Mammary epithelial cell (primary cell): ENCODE results near the gene SLC25A45.

ENCODE experiments used
- CTCF ChIP-seq, 2 donors: IDR thresholded peaks in 1 of 2; conservative IDR thresholded peaks in 1 of 2; 2 replicates each; pipeline ENCODE4 v1.5.1; 2011 to 2012; ENCODE audit warnings: inconsistent platforms in 2 of 2, low read length in 2 of 2, mild to moderate bottlenecking in 2 of 2, control low read depth in 1 of 2, low read depth in 1 of 2; ENCODE audit not compliant: insufficient read depth in 1 of 2; ENCODE audit errors: extremely low read depth in 1 of 2
- EZH2 ChIP-seq: IDR thresholded peaks from 2 replicates; pipeline ENCODE4 v1.6.1; 2012; ENCODE audit warnings: low read length, inconsistent platforms, borderline replicate concordance

DNA sequence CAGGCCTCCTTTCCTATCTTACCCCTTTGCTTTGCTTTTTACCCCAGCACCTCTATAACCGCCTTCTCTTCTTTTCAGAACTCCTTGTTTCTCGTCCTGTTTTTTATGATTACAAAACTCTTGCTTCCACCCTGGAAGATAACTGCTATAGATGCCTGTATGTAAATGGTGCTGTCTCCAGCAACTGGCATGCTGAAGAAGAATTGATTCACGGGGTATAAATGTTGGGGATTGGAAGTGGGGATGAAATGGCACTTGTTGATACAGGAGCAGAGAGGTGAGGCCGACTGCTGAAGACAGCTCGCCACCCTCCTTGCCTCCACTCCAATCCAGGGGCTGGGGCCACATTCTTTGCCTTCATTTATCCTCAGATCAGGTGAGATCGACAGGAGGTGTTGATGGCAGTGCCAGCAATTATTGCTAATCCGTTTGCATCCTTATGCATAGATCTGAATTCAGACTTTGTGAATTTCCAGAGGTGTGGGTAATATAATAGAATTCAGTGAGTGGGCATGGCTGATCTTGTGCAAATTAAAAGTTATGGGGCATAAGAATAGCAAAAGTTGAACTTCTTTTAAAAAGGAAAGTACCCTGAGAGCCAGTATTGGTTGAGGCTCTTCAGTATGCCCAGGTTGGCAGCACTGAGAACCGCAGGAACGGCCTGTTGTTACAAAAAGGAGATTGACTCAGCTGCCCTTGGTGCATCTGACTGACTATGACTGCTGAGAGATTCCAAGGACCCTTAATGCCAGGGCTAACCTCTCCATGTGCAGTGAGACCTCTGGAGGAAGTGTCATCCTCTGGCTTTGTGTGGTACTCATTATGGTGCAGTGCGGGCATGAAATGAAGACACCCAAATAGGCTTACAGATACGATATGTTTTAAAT is 45.5 kb upstream of the SLC25A45 start:
- TF ChIP-seq CTCF (conservative IDR thresholded peaks at IDR 0.05 in 1 of 2, IDR thresholded peaks at IDR 0.05 in 1 of 2; ENCODE audit: extremely low read depth in 1 of 2, insufficient read depth in 1 of 2, low read depth in 1 of 2, low read length in 2 of 2) (no peak), EZH2 (no peak)
